Caco-2 (cell line): ENCODE measurements around the gene CPAMD8. TPM values are rescaled to one million over a fixed set of nuclear protein-coding genes. Genes with fewer than 3 reads are reported as not detected.

Source experiments
- BruUV-seq: library from RNA; stranded (reverse); fragments of 400-500 nt; replicated peaks from 2 replicates; lab custom pipeline; 2021; lab: Mats Ljungman, UMichigan
- CTCF ChIA-PET: fragments of 300-600 bp; sonication (Branson Sonifier 250); formaldehyde crosslinking; loops from one replicate; lab custom pipeline; 2022; ENCODE audit warnings: antibody characterized with exemption; lab: Charles Lee
- POLR2A ChIA-PET: fragments of 300-600 bp; sonication (Branson Sonifier 250); formaldehyde crosslinking; loops from one replicate; lab custom pipeline; 2022; ENCODE audit warnings: antibody characterized with exemption; lab: Charles Lee
- DNase-seq, 2 experiments: peaks; one replicate each; pipeline versions ENCODE4 v3.0.0 to v3.0.0-alpha.2; 2020 to 2022
- H3K27me3 ChIP-seq: replicated peaks from 2 replicates; pipeline ENCODE4 v1.6.0; 2011; ENCODE audit warnings: low read length; ENCODE audit not compliant: control insufficient read depth, insufficient read depth
- H3K36me3 ChIP-seq: 2 replicates; pipeline ENCODE4 v1.5.1; 2011; ENCODE audit warnings: low read length; ENCODE audit not compliant: control insufficient read depth, insufficient read depth
- H3K4me1 ChIP-seq: fragments of 250-450 bp; sonication (Bioruptor Pico); 2 replicates; pipeline ENCODE4 v1.5.1; 2020; ENCODE audit warnings: mild to moderate bottlenecking
- H3K4me3 ChIP-seq: 2 replicates; pipeline ENCODE4 v1.5.1; 2011; ENCODE audit warnings: low read depth, mild to moderate bottlenecking, control low read depth, low read length
- H3K9me3 ChIP-seq: fragments of 250-450 bp; sonication (Bioruptor Pico); 2 replicates; pipeline ENCODE4 v1.5.1; 2020; ENCODE audit warnings: mild to moderate bottlenecking, moderate library complexity
- H3K27ac Mint-ChIP-seq: one replicate; pipeline ENCODE4 v1.8.0; 2022; ENCODE audit warnings: mixed read lengths; ENCODE audit not compliant: unreplicated experiment
- H3K27me3 Mint-ChIP-seq: one replicate; pipeline ENCODE4 v1.8.0; 2022; ENCODE audit warnings: mixed read lengths; ENCODE audit not compliant: insufficient read depth, unreplicated experiment
- H3K36me3 Mint-ChIP-seq: one replicate; pipeline ENCODE4 v1.8.0; 2022; ENCODE audit warnings: mild to moderate bottlenecking, mixed read lengths; ENCODE audit not compliant: insufficient read depth, unreplicated experiment
- H3K4me1 Mint-ChIP-seq: one replicate; pipeline ENCODE4 v1.8.0; 2022; ENCODE audit warnings: low read depth, mixed read lengths; ENCODE audit not compliant: unreplicated experiment
- H3K4me3 Mint-ChIP-seq: one replicate; pipeline ENCODE4 v1.8.0; 2022; ENCODE audit warnings: mild to moderate bottlenecking, moderate library complexity, mixed read lengths; ENCODE audit not compliant: unreplicated experiment
- H3K9me3 Mint-ChIP-seq: one replicate; pipeline ENCODE4 v1.8.0; 2022; ENCODE audit warnings: mixed read lengths; ENCODE audit not compliant: unreplicated experiment
- intact Hi-C: fragments of 100-400 bp; cut with micrococcal nuclease; formaldehyde crosslinking; loops from one replicate; pipeline ENCODE4 v1.10.0; 2022; ENCODE audit not compliant: unreplicated experiment
- total RNA-seq: library from RNA; stranded (reverse); gene quantifications from 2 replicates; pipeline ENCODE4 v1.2.3, GENCODE V29; 2022
- TF ChIP-seq, protein P1 (sequence below), 2 experiments: fragments of 200-600 bp in 1 of 2; IDR thresholded peaks; 1 replicate in 1 of 2; 2 replicates in 1 of 2; pipeline versions ENCODE4 v1.5.1 to v1.8.0; 2011 to 2022; ENCODE audit warnings: antibody characterized with exemption in 1 of 2, control low read depth in 1 of 2, inconsistent platforms in 1 of 2, low read depth in 1 of 2, low read length in 1 of 2, mild to moderate bottlenecking in 1 of 2, moderate library complexity in 1 of 2; ENCODE audit not compliant: insufficient read depth in 1 of 2, severe bottlenecking in 1 of 2, unreplicated experiment in 1 of 2

Gene CPAMD8
- total RNA-seq, 1 experiment from 2014 or later = 1.1 TPM

DNA sequence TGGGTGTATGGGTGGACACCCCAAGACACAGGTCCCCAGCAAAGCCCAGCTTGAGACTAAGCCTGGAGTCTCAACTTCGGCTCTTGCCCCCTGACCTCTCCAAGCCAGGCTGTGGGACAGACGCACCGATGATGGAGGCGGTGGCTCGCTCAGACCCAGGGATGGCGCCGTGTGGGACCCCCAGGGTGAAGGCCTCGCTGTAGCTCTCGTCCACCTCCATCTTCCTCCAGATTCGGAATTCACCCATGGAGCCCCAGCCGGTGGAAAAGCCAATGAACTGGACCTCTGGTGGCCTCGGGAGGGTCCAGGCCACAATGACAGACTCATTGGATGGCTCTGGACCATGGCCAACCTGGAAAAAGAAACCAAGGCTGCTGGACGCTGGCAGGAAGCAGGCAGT is 98.7 kb downstream of the CPAMD8 start:
- Histone ChIP-seq H3K36me3 (no peaks in the 10 kb centered on the region), H3K4me1 (no peaks in the 10 kb centered on the region), H3K27me3 (no peaks in the 10 kb centered on the region), H3K4me3 (no peak overlapping the region), H3K9me3 (peaks cover 6% of the 10 kb centered on the region; the same call in 1 of the 2 replicates)
- H3K4me3 Mint-ChIP-seq = no peak overlapping the region
- H3K27me3 Mint-ChIP-seq = no peaks in the 10 kb centered on the region
- intact Hi-C loops = no loop called here
- no TSS peak for BruUV-seq
- TF ChIP-seq, protein P1, sequence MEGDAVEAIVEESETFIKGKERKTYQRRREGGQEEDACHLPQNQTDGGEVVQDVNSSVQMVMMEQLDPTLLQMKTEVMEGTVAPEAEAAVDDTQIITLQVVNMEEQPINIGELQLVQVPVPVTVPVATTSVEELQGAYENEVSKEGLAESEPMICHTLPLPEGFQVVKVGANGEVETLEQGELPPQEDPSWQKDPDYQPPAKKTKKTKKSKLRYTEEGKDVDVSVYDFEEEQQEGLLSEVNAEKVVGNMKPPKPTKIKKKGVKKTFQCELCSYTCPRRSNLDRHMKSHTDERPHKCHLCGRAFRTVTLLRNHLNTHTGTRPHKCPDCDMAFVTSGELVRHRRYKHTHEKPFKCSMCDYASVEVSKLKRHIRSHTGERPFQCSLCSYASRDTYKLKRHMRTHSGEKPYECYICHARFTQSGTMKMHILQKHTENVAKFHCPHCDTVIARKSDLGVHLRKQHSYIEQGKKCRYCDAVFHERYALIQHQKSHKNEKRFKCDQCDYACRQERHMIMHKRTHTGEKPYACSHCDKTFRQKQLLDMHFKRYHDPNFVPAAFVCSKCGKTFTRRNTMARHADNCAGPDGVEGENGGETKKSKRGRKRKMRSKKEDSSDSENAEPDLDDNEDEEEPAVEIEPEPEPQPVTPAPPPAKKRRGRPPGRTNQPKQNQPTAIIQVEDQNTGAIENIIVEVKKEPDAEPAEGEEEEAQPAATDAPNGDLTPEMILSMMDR (IDR thresholded peaks at IDR 0.05; ENCODE audit: insufficient read depth in 1 of 2, low read depth in 1 of 2, low read length in 1 of 2, severe bottlenecking in 1 of 2, unreplicated experiment in 1 of 2) = no peak
- H3K36me3 Mint-ChIP-seq = no peaks in the 10 kb centered on the region
- peaks cover 28% of the 10 kb centered on the region for H3K9me3 Mint-ChIP-seq
- ChIA-PET CTCF (no interaction called here), POLR2A (no interaction called here)
- H3K4me1 Mint-ChIP-seq = no peaks in the 10 kb centered on the region
- DNase-seq = no peak
- H3K27ac Mint-ChIP-seq = no peak overlapping the region

GRCh38 chr19:16922949-16923348 is 103.7 kb downstream of the CPAMD8 start:
- TF ChIP-seq, protein P1 (IDR thresholded peaks at IDR 0.05; ENCODE audit: insufficient read depth in 1 of 2, low read depth in 1 of 2, low read length in 1 of 2, severe bottlenecking in 1 of 2, unreplicated experiment in 1 of 2) = no peak
- H3K4me1 ChIP-seq = no peaks in the 10 kb centered on the region
- Mint-ChIP-seq H3K9me3 (peaks cover 17% of the 10 kb centered on the region), H3K4me3 (no peak overlapping the region), H3K4me1 (no peaks in the 10 kb centered on the region), H3K36me3 (no peaks in the 10 kb centered on the region), H3K27ac (no peak overlapping the region), H3K27me3 (peaks cover 3% of the 10 kb centered on the region)
- no peaks in the 10 kb centered on the region for H3K27me3 ChIP-seq
- CTCF ChIA-PET = no interaction called here
- intact Hi-C loops = no loop called here
- no peak for DNase-seq
- H3K9me3 ChIP-seq = peaks cover 4% of the 10 kb centered on the region; the same call in 1 of the 2 replicates
- no TSS peak for BruUV-seq
- POLR2A ChIA-PET = no interaction called here
- H3K4me3 ChIP-seq = no peak overlapping the region
- no peaks in the 10 kb centered on the region for H3K36me3 ChIP-seq

GRCh38 chr19:16922592-16922934 is 104.0 kb downstream of the CPAMD8 start:
- intact Hi-C loops = no loop called here
- DNase-seq = no peak
- no TSS peak for BruUV-seq
- ChIA-PET CTCF (no interaction called here), POLR2A (no interaction called here)
- Histone ChIP-seq H3K9me3 (peaks cover 4% of the 10 kb centered on the region; the same call in 1 of the 2 replicates), H3K4me1 (no peaks in the 10 kb centered on the region), H3K27me3 (no peaks in the 10 kb centered on the region), H3K36me3 (no peaks in the 10 kb centered on the region), H3K4me3 (no peak overlapping the region)
- no peaks in the 10 kb centered on the region for H3K4me1 Mint-ChIP-seq
- peaks cover 3% of the 10 kb centered on the region for H3K27me3 Mint-ChIP-seq
- no peak overlapping the region for H3K4me3 Mint-ChIP-seq
- TF ChIP-seq, protein P1 (IDR thresholded peaks at IDR 0.05; ENCODE audit: insufficient read depth in 1 of 2, low read depth in 1 of 2, low read length in 1 of 2, severe bottlenecking in 1 of 2, unreplicated experiment in 1 of 2) = no peak
- no peak overlapping the region for H3K27ac Mint-ChIP-seq
- H3K36me3 Mint-ChIP-seq = no peaks in the 10 kb centered on the region
- peaks cover 15% of the 10 kb centered on the region for H3K9me3 Mint-ChIP-seq
